Measurements from ENCODE around the gene KDSR. TPM values are rescaled to one million over a fixed set of nuclear protein-coding genes. Genes with fewer than 3 reads are reported as not detected.

The KDSR gene
- polyA plus RNA-seq, 1 donor from 2014 or later, result 14.7 TPM

GRCh38 chr18:63326011-63326410 lies 41.0 kb downstream of the KDSR start:
- Histone ChIP-seq H3K27me3 (ENCODE audit: insufficient read depth, low read depth, low read length) (no peaks in the 10 kb centered on the region), H3K79me2 (replicated peaks; ENCODE audit: insufficient read depth, low read length) (no peaks in the 10 kb centered on the region), H4K20me1 (ENCODE audit: insufficient read depth) (no peaks in the 10 kb centered on the region), H3K9ac (ENCODE audit: low read length) (no peak overlapping the region), H3K27ac (ENCODE audit: low read length) (no peak overlapping the region), H3F3A (ENCODE audit: insufficient read depth, low read length, poor library complexity, severe bottlenecking) (no peaks in the 10 kb centered on the region), H3K4me2 (ENCODE audit: low read length) (no peak overlapping the region), H3K4me3 (ENCODE audit: low read length) (no peak overlapping the region), H3K9me3 (ENCODE audit: low read length) (no peaks in the 10 kb centered on the region), H2AFZ (ENCODE audit: low read depth, low read length) (no peak overlapping the region), H3K36me3 (ENCODE audit: insufficient read depth, low read length) (no peaks in the 10 kb centered on the region), H3K9me2 (ENCODE audit: insufficient read depth, low read length) (no peaks in the 10 kb centered on the region)
- TF ChIP-seq RAD21 (conservative IDR thresholded peaks at IDR 0.05) (no peak), EP300 (conservative IDR thresholded peaks at IDR 0.05; ENCODE audit: poor library complexity, severe bottlenecking) (no peak), POLR2AphosphoS5 (IDR thresholded peaks at IDR 0.05) (no peak), EZH2 (IDR thresholded peaks at IDR 0.05; ENCODE audit: borderline replicate concordance, insufficient read depth, low read length, poor library complexity, severe bottlenecking) (no peak), MXI1 (conservative IDR thresholded peaks at IDR 0.05; ENCODE audit: poor library complexity, severe bottlenecking) (no peak), CTCF (IDR thresholded peaks at IDR 0.05; ENCODE audit: poor library complexity, severe bottlenecking) (no peak), SMC3 (conservative IDR thresholded peaks at IDR 0.05; ENCODE audit: poor library complexity) (no peak), TAF1 (IDR thresholded peaks at IDR 0.05; ENCODE audit: low read depth) (no peak)
- TF ChIP-seq, protein P1, sequence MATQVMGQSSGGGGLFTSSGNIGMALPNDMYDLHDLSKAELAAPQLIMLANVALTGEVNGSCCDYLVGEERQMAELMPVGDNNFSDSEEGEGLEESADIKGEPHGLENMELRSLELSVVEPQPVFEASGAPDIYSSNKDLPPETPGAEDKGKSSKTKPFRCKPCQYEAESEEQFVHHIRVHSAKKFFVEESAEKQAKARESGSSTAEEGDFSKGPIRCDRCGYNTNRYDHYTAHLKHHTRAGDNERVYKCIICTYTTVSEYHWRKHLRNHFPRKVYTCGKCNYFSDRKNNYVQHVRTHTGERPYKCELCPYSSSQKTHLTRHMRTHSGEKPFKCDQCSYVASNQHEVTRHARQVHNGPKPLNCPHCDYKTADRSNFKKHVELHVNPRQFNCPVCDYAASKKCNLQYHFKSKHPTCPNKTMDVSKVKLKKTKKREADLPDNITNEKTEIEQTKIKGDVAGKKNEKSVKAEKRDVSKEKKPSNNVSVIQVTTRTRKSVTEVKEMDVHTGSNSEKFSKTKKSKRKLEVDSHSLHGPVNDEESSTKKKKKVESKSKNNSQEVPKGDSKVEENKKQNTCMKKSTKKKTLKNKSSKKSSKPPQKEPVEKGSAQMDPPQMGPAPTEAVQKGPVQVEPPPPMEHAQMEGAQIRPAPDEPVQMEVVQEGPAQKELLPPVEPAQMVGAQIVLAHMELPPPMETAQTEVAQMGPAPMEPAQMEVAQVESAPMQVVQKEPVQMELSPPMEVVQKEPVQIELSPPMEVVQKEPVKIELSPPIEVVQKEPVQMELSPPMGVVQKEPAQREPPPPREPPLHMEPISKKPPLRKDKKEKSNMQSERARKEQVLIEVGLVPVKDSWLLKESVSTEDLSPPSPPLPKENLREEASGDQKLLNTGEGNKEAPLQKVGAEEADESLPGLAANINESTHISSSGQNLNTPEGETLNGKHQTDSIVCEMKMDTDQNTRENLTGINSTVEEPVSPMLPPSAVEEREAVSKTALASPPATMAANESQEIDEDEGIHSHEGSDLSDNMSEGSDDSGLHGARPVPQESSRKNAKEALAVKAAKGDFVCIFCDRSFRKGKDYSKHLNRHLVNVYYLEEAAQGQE (IDR thresholded peaks at IDR 0.05; ENCODE audit: borderline replicate concordance), result no peak

GRCh38 chr18:63325086-63325686 lies 41.8 kb downstream of the KDSR start:
- H3K36me3 ChIP-seq (ENCODE audit: insufficient read depth, low read length), result no peaks in the 10 kb centered on the region
- H3K4me3 ChIP-seq (ENCODE audit: low read length), result no peak overlapping the region
- H3K4me2 ChIP-seq (ENCODE audit: low read length), result no peak overlapping the region
- no peaks in the 10 kb centered on the region for H3K9me2 ChIP-seq (ENCODE audit: insufficient read depth, low read length)
- H3F3A ChIP-seq (ENCODE audit: insufficient read depth, low read length, poor library complexity, severe bottlenecking), result no peaks in the 10 kb centered on the region
- H2AFZ ChIP-seq (ENCODE audit: low read depth, low read length), result no peak overlapping the region
- no peaks in the 10 kb centered on the region for H3K9me3 ChIP-seq (ENCODE audit: low read length)
- H4K20me1 ChIP-seq (ENCODE audit: insufficient read depth), result no peaks in the 10 kb centered on the region
- no peaks in the 10 kb centered on the region for H3K79me2 ChIP-seq (replicated peaks; ENCODE audit: insufficient read depth, low read length)
- no peaks in the 10 kb centered on the region for H3K27me3 ChIP-seq (ENCODE audit: insufficient read depth, low read depth, low read length)
- no peak for TF ChIP-seq EP300 (conservative IDR thresholded peaks at IDR 0.05; ENCODE audit: poor library complexity, severe bottlenecking)
- no peak for TF ChIP-seq MXI1 (conservative IDR thresholded peaks at IDR 0.05; ENCODE audit: poor library complexity, severe bottlenecking)
- TF ChIP-seq EZH2 (IDR thresholded peaks at IDR 0.05; ENCODE audit: borderline replicate concordance, insufficient read depth, low read length, poor library complexity, severe bottlenecking), result no peak
- no peak for TF ChIP-seq RAD21 (conservative IDR thresholded peaks at IDR 0.05)
- TF ChIP-seq CTCF (IDR thresholded peaks at IDR 0.05; ENCODE audit: poor library complexity, severe bottlenecking), result no peak
- TF ChIP-seq TAF1 (IDR thresholded peaks at IDR 0.05; ENCODE audit: low read depth), result no peak
- no peak for TF ChIP-seq POLR2AphosphoS5 (IDR thresholded peaks at IDR 0.05)
- TF ChIP-seq SMC3 (conservative IDR thresholded peaks at IDR 0.05; ENCODE audit: poor library complexity), result no peak
- TF ChIP-seq, protein P1 (IDR thresholded peaks at IDR 0.05; ENCODE audit: borderline replicate concordance), result no peak
- H3K9ac ChIP-seq (ENCODE audit: low read length), result no peak overlapping the region
- no peak overlapping the region for H3K27ac ChIP-seq (ENCODE audit: low read length)
